Endometrial microvascular endothelial cells (primary cell): ENCODE measurements around the gene APOBEC3G. TPM values are rescaled to one million over a fixed set of nuclear protein-coding genes. Genes with fewer than 3 reads are reported as not detected.
"Not testable (repeated sequence)": the region's sequence is repeated elsewhere in the genome, so short reads cannot be mapped to it uniquely, and the experiment has no call there.

Source experiments
- in situ Hi-C: cut with HindIII; loops from 2 replicates; pipeline ENCODE4 v1.10.0; 2017; ENCODE audit warnings: low sequenced_read_pairs, low pct_unique_long_range_greater_than_20kb; ENCODE audit errors: inconsistent ontology term
- total RNA-seq: library from RNA; depleted of rRNA; stranded (reverse); fragments of >200 nt; gene quantifications from one replicate; pipeline ENCODE4 v1.2.3, GENCODE V29; 2015; ENCODE audit errors: inconsistent ontology term

The APOBEC3G gene
- 8.1 TPM for total RNA-seq

GRCh38 chr22:39077026-39077840, at the start of gene APOBEC3G:
Gene APOBEC3G, plus strand, starts transcription at chr22:39077275. Its CDS starts 87 bp downstream, at chr22:39077362.
- in situ Hi-C loops = not testable (repeated sequence)

GRCh38 chr22:39027717-39028116, 49.4 kb upstream of the APOBEC3G start:
- in situ Hi-C loops = no loop called here

- in situ Hi-C loops = no loop called here
These were observed 48.8 kb upstream of the APOBEC3G start for GRCh38 chr22:39028281-39028680.

- in situ Hi-C loops = no loop called here
These were observed 47.8 kb upstream of the APOBEC3G start for GRCh38 chr22:39029227-39029626.

GRCh38 chr22:39030705-39031104, 46.4 kb upstream of the APOBEC3G start:
- in situ Hi-C loops = no loop called here

- in situ Hi-C loops = not testable (repeated sequence)
These were observed 45.4 kb upstream of the APOBEC3G start for GRCh38 chr22:39031434-39032295.

GRCh38 chr22:39037071-39037470, 40.0 kb upstream of the APOBEC3G start:
- in situ Hi-C loops = not testable (repeated sequence)

- in situ Hi-C loops = no loop called here
These were observed 37.6 kb upstream of the APOBEC3G start for GRCh38 chr22:39039306-39040126.

GRCh38 chr22:39040155-39040537, 36.9 kb upstream of the APOBEC3G start:
- in situ Hi-C loops = not testable (repeated sequence)

- in situ Hi-C loops = not testable (repeated sequence)
These were observed 36.4 kb upstream of the APOBEC3G start, which contains the start of gene APOBEC3F for GRCh38 chr22:39040538-39041296. Gene APOBEC3F, plus strand, starts transcription at chr22:39040864. Its CDS starts 97 bp downstream, at chr22:39040961.

GRCh38 chr22:39041908-39042307, 35.2 kb upstream of the APOBEC3G start:
- in situ Hi-C loops = no loop called here

- in situ Hi-C loops = not testable (repeated sequence)
These were observed 34.0 kb upstream of the APOBEC3G start for GRCh38 chr22:39043063-39043462.

- in situ Hi-C loops = not testable (repeated sequence)
These were observed 31.9 kb upstream of the APOBEC3G start for GRCh38 chr22:39045136-39045535.

GRCh38 chr22:39049486-39049885, 27.6 kb upstream of the APOBEC3G start:
- in situ Hi-C loops = not testable (repeated sequence)

- in situ Hi-C loops = not testable (repeated sequence)
These were observed 25.1 kb upstream of the APOBEC3G start for GRCh38 chr22:39051844-39052495.

GRCh38 chr22:39055658-39056057, 21.4 kb upstream of the APOBEC3G start:
- in situ Hi-C loops = no loop called here

GRCh38 chr22:39061290-39061689, 15.8 kb upstream of the APOBEC3G start:
- in situ Hi-C loops = not testable (repeated sequence)

GRCh38 chr22:39061951-39062350, 15.1 kb upstream of the APOBEC3G start:
- in situ Hi-C loops = not testable (repeated sequence)
